Measurements from ENCODE around the gene ACTR3C.
"Not testable (repeated sequence)": the region's sequence is repeated elsewhere in the genome, so short reads cannot be mapped to it uniquely, and the experiment has no call there.

The ACTR3C gene

GRCh38 chr7:150302908-150303310, 20.4 kb downstream of the ACTR3C start:
- H3K4me1 ChIP-seq, H3K4me2 ChIP-seq: not testable (repeated sequence)

GRCh38 chr7:150297978-150298377, 25.4 kb downstream of the ACTR3C start:
- H3K4me2 ChIP-seq, result not testable (repeated sequence)

More at GRCh38 chr7:150302908-150303310, 20.4 kb downstream of the ACTR3C start:
- H3K9me3 ChIP-seq, H3K27me3 ChIP-seq, H4K20me1 ChIP-seq, H3K4me3 ChIP-seq, H3K36me3 ChIP-seq, H3K9ac ChIP-seq, H3K27ac ChIP-seq: not testable (repeated sequence)

DNA sequence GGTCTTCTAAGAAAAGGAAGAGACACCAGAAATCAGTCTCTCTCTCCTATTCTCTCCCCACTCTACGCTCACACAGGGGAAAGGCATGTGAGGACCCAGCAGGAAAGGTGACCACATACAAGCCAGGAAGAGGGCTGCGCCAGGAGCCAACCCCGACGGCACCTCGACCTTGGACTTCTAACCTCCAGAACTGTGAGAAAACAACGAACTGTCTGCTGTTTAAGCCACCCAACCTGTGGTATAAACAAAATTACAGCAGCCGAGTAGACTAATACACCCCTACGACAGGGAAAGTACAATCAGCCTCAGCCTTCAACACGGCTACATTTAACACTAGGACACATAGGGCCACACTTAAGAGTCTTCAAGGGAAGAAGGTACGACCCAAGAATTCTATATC, 26.5 kb downstream of the ACTR3C start:
- not testable (repeated sequence) for H3K36me3 ChIP-seq

More at GRCh38 chr7:150297978-150298377, 25.4 kb downstream of the ACTR3C start:
- H3K27ac ChIP-seq, H3K4me3 ChIP-seq, H3K9ac ChIP-seq, H3K27me3 ChIP-seq, H3K36me3 ChIP-seq, H3K9me3 ChIP-seq, H3K4me1 ChIP-seq, H4K20me1 ChIP-seq: not testable (repeated sequence)

DNA sequence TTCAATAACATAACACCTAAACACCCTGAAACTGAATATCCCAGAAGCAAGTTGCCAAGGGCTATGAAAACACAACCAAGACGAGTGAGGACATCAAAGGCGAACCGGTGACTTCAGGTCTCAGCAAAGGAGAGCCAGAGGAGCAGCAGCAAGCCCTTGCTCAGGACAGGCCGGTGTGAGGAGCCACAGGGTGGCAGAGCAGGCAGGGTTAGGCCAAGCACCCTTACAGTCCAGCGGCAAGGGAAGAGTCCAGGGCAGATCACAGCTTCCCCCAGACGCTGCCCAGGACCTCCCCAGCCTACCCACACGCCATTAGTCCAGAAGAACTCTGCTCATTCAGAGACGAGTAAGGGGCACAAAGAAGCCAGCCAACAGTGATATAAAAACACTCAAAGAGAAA, 27.7 kb downstream of the ACTR3C start:
- H3K4me2 ChIP-seq, H4K20me1 ChIP-seq, H3K27me3 ChIP-seq, H3K9me3 ChIP-seq, H3K4me1 ChIP-seq, H3K9ac ChIP-seq, H3K36me3 ChIP-seq, H3K4me3 ChIP-seq, H3K27ac ChIP-seq: not testable (repeated sequence)

More for the DNA sequence above, 26.5 kb downstream of the ACTR3C start:
- H3K9ac ChIP-seq, H3K27ac ChIP-seq, H3K4me2 ChIP-seq, H3K9me3 ChIP-seq, H4K20me1 ChIP-seq, H3K4me1 ChIP-seq, H3K27me3 ChIP-seq, H3K4me3 ChIP-seq: not testable (repeated sequence)

GRCh38 chr7:150295027-150295426, 28.3 kb downstream of the ACTR3C start:
- not testable (repeated sequence) for H4K20me1 ChIP-seq, H3K27ac ChIP-seq, H3K27me3 ChIP-seq, H3K9ac ChIP-seq, H3K4me1 ChIP-seq, H3K9me3 ChIP-seq, H3K4me2 ChIP-seq, H3K4me3 ChIP-seq, H3K36me3 ChIP-seq

GRCh38 chr7:150290317-150290716, 33.0 kb downstream of the ACTR3C start:
- H3K9me3 ChIP-seq, H3K27me3 ChIP-seq, H3K4me2 ChIP-seq, H3K9ac ChIP-seq, H3K4me3 ChIP-seq, H3K4me1 ChIP-seq, H4K20me1 ChIP-seq, H3K36me3 ChIP-seq, H3K27ac ChIP-seq: not testable (repeated sequence)

- not testable (repeated sequence) for H3K4me2 ChIP-seq, H3K27me3 ChIP-seq, H4K20me1 ChIP-seq, H3K4me3 ChIP-seq, H3K9ac ChIP-seq, H3K36me3 ChIP-seq, H3K27ac ChIP-seq, H3K9me3 ChIP-seq, H3K4me1 ChIP-seq
These were observed 34.5 kb downstream of the ACTR3C start for GRCh38 chr7:150288816-150289215.

DNA sequence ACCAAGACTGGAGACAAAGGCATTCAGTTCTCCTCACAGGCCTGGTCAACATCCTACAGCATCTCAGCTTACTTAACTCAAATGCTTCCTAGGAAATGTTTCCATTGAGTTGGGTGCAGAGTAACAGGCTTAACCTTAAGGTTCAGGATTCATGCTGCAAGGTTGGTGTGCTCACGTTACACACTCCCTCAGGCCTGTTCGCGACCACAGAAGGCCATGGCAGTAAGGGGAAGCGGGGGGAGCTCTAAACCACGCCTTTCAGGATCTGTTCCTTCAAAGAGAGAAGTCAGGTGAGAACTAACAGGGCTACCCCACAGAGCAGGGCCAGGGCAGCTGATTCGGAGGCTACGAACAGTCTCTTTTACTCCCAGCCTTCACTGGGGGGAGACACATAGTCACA, 35.5 kb downstream of the ACTR3C start:
- H3K4me1 ChIP-seq, H3K9me3 ChIP-seq, H3K4me2 ChIP-seq, H3K27me3 ChIP-seq, H3K36me3 ChIP-seq, H3K9ac ChIP-seq, H3K4me3 ChIP-seq, H4K20me1 ChIP-seq, H3K27ac ChIP-seq: not testable (repeated sequence)

DNA sequence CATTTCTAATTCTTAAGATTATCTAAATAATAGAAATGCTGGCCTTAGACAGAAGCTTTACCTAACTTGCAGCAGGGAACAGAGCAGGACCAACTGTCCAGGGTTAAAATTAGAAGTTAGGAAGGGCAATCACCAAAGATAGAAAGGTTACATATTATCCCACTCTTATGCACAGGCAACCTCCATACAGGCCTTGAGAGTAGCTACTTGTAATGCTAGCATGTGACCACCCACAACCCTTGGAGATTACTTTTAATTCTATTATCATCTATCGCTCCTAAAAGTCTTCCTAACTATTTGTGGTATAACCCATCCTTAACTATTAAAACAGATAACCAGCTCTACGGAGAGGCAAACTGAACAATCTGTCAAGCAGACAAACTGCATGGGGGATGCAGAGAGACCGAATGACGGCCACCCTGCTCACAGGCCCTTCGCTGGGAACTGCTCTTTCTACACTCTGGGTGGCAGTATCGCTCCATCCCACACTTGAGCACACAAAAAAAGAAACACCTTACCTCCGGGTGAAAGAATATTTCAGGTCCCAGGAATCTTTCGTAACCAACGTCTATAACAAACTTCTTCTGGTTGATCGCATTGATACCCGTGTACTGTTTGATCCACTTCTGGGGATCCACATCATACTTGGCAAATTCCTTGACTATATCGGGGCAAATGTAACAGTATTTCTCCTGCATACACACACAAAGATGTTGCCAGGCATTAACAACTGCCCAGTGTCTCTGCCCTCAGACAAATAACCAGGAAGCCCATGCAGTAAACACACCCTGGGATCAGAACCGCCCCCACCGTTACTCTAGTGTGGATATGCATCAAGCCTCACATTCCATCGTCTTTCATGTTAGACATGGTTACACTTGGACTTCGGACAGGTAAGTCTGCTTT, 37.2 kb downstream of the ACTR3C start:
- not testable (repeated sequence) for H3K9ac ChIP-seq, H3K4me1 ChIP-seq, H3K9me3 ChIP-seq, H3K4me3 ChIP-seq, H3K27ac ChIP-seq, H3K36me3 ChIP-seq, H4K20me1 ChIP-seq, H3K27me3 ChIP-seq, H3K4me2 ChIP-seq

GRCh38 chr7:150283608-150284007, 39.7 kb downstream of the ACTR3C start:
- not testable (repeated sequence) for H3K4me1 ChIP-seq, H4K20me1 ChIP-seq, H3K9me3 ChIP-seq, H3K9ac ChIP-seq, H3K27ac ChIP-seq, H3K4me2 ChIP-seq, H3K27me3 ChIP-seq, H3K4me3 ChIP-seq, H3K36me3 ChIP-seq

- not testable (repeated sequence) for H3K4me2 ChIP-seq, H4K20me1 ChIP-seq, H3K9ac ChIP-seq, H3K4me3 ChIP-seq, H3K4me1 ChIP-seq, H3K9me3 ChIP-seq, H3K27ac ChIP-seq, H3K27me3 ChIP-seq, H3K36me3 ChIP-seq
These were observed 40.2 kb downstream of the ACTR3C start for GRCh38 chr7:150283111-150283510.

DNA sequence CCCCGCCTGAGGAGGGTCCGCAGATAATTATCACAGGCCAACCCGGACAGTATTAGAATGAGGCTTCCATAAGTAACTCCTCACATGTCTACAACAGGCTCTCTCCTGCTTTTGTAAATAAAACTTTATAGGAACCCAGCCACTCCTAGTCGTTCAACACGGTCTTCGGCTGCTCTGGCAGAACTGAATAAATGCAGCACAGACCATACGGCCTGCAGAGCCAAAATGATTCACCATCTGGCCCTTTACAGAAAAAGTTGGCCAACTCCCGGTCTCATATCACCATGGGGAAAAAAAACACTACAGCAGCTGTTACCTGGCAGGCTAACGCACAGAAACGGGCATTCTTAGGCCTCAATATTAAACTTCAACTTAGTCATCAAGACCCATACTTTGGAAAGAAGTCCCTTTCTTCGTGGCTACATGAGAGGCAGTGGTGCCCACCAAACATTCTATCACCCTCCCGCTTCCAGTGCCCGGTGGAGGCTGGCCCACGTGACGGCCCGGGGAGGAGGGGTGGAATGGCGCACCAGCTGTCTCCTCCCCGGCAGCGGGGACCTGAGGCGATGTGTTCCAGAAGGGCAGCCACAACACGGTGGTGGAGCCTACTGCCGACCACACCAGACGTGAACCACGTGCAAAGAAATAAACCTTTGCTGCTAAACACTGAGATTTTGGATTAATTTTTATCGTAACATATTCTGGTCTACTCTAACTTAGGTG, 41.5 kb downstream of the ACTR3C start:
- not testable (repeated sequence) for H3K27ac ChIP-seq, H3K4me2 ChIP-seq, H4K20me1 ChIP-seq, H3K36me3 ChIP-seq, H3K4me3 ChIP-seq, H3K9me3 ChIP-seq, H3K9ac ChIP-seq, H3K4me1 ChIP-seq, H3K27me3 ChIP-seq

GRCh38 chr7:150278383-150278782, 45.0 kb downstream of the ACTR3C start:
- not testable (repeated sequence) for H3K9ac ChIP-seq, H3K4me2 ChIP-seq, H4K20me1 ChIP-seq, H3K4me3 ChIP-seq, H3K36me3 ChIP-seq, H3K27ac ChIP-seq, H3K4me1 ChIP-seq, H3K27me3 ChIP-seq, H3K9me3 ChIP-seq

DNA sequence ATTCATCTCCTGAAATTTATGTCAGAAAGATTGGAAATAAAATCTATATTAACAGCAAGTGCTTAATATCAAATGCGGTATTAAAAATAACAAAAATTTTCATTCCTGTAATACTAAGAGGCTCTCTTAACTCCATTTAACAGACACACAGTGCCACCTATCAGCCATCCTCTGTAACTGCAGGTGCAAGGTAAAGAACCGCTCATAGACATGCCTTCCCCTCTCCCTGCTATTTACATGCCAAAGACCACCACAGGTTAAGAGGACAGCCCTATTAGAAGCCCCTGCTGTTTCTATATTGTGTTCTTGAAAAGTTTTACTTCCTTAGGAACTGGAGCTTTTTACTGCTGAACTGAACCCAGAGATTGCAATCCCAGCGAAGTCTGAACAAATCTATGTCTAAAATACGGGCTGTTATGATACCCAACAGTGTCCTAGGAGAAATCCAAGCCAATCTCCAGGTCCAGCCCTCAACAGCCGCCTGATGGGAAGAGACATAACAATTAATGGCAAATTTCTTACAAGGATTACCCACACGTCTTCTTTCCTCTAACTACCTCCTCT, 47.1 kb downstream of the ACTR3C start:
- not testable (repeated sequence) for H3K27me3 ChIP-seq, H3K4me1 ChIP-seq, H3K4me2 ChIP-seq, H3K9me3 ChIP-seq, H3K9ac ChIP-seq, H3K4me3 ChIP-seq, H3K36me3 ChIP-seq, H4K20me1 ChIP-seq, H3K27ac ChIP-seq

GRCh38 chr7:150271898-150272297, 51.4 kb downstream of the ACTR3C start:
- not testable (repeated sequence) for H3K9ac ChIP-seq, H3K4me2 ChIP-seq, H3K4me3 ChIP-seq, H3K36me3 ChIP-seq, H3K27me3 ChIP-seq, H4K20me1 ChIP-seq, H3K4me1 ChIP-seq, H3K9me3 ChIP-seq, H3K27ac ChIP-seq
